Nasal cavity respiratory epithelium epithelial cell of viscerocranial mucosa (primary cell): ENCODE measurements around the gene ELOF1. TPM values are rescaled to one million over a fixed set of nuclear protein-coding genes. Genes with fewer than 3 reads are reported as not detected.

ENCODE experiments used
- total RNA-seq: library from RNA; depleted of rRNA; stranded (reverse); fragments of >200 nt; gene quantifications from 2 replicates; pipeline ENCODE4 v1.2.3, GENCODE V29; 2014

The ELOF1 gene
- total RNA-seq: 23.3 and 25.6 TPM in 2 replicates

GRCh38 chr19:11558881-11559828 lies at the start of gene ELOF1:
Gene ELOF1 (minus strand): TSS chr19:11559230. CDS start chr19:11554347, 4,883 bp downstream.

GRCh38 chr19:11597202-11598102 lies 38.4 kb upstream of the ELOF1 start, which contains the start of gene ZNF627:
Gene ZNF627 (plus strand): TSS chr19:11597483. CDS start chr19:11597628, 145 bp downstream.

GRCh38 chr19:11577451-11578257 lies 18.6 kb upstream of the ELOF1 start, which contains the start of gene ACP5:
Gene ACP5 (minus strand): TSS chr19:11577645. CDS start chr19:11577317, 328 bp downstream.

GRCh38 chr19:11538232-11539036 lies 20.6 kb downstream of the ELOF1 start, which contains the start of gene CNN1:
Gene CNN1 (plus strand): TSS chr19:11538851. CDS start chr19:11538928, 77 bp downstream.

GRCh38 chr19:11528551-11529341 lies 30.3 kb downstream of the ELOF1 start, which contains the start of gene ECSIT:
Gene ECSIT (minus strand): TSS chr19:11529134. CDS start chr19:11519170, 9,964 bp downstream.

GRCh38 chr19:11505504-11506100 lies 53.4 kb downstream of the ELOF1 start, which contains the start of gene ZNF653:
Gene ZNF653 (minus strand): TSS chr19:11505839. CDS start chr19:11505786, 53 bp downstream.

Other genes with a start within 250 kb of the ELOF1 start
- 75.5 and 131 TPM in 2 replicates for gene RAB3D, start 219.6 kb downstream of the ELOF1 start, total RNA-seq
- gene TMEM205, start 213.0 kb downstream of the ELOF1 start, total RNA-seq: 48.2 and 91.9 TPM in 2 replicates
- 4.1 and 10.9 TPM in 2 replicates for gene CCDC159, start 212.7 kb downstream of the ELOF1 start, total RNA-seq
- gene PLPPR2, start 203.8 kb downstream of the ELOF1 start, total RNA-seq: 3.8 and 5.5 TPM in 2 replicates
- 0.57 and 0.68 TPM in 2 replicates for gene SWSAP1, start 184.6 kb downstream of the ELOF1 start, total RNA-seq
- 0.68 and 0.71 TPM in 2 replicates for gene EPOR, start 174.9 kb downstream of the ELOF1 start, total RNA-seq
- 0.21 TPM in 1 of 2 replicates, not detected in the other for gene RGL3, start 139.9 kb downstream of the ELOF1 start, total RNA-seq
- 0.07 TPM in 1 of 2 replicates, not detected in the other for gene ODAD3, start 124.1 kb downstream of the ELOF1 start, total RNA-seq
- 94.0 and 217 TPM in 2 replicates for gene PRKCSH, start 123.6 kb downstream of the ELOF1 start, total RNA-seq
- gene ELAVL3, start 78.2 kb downstream of the ELOF1 start, total RNA-seq: not detected in 2 replicates
- gene ZNF653, start 53.4 kb downstream of the ELOF1 start, total RNA-seq: 4.3 and 4.8 TPM in 2 replicates
- gene ECSIT, start 30.1 kb downstream of the ELOF1 start, total RNA-seq: 28.5 and 34.9 TPM in 2 replicates
- gene CNN1, start 20.4 kb downstream of the ELOF1 start, total RNA-seq: 2.3 TPM in 1 of 2 replicates, not detected in the other
- gene ACP5, start 18.4 kb upstream of the ELOF1 start, total RNA-seq: 8.9 and 52.9 TPM in 2 replicates
- 20.8 and 25.8 TPM in 2 replicates for gene ZNF627, start 38.3 kb upstream of the ELOF1 start, total RNA-seq
- gene ZNF823, start 179.7 kb upstream of the ELOF1 start, total RNA-seq: 4.1 and 7.5 TPM in 2 replicates
- 8.2 and 8.8 TPM in 2 replicates for gene ZNF441, start 207.8 kb upstream of the ELOF1 start, total RNA-seq
- gene ZNF491, start 239.3 kb upstream of the ELOF1 start, total RNA-seq: 0.34 and 1.6 TPM in 2 replicates